CD4-positive, alpha-beta T cell (primary cell): ENCODE data around the gene ACTA1. TPM values are rescaled to one million over a fixed set of nuclear protein-coding genes. Genes with fewer than 3 reads are reported as not detected.
"Not testable (repeated sequence)": the region's sequence is repeated elsewhere in the genome, so short reads cannot be mapped to it uniquely, and the experiment has no call there.

ENCODE experiments used
- ATAC-seq: fragments of 200-7000 bp; cut with Tn5 transposase; one replicate; pipeline ENCODE4 v1.10.0; 2022; ENCODE audit warnings: mild to moderate bottlenecking; ENCODE audit not compliant: poor library complexity
- CTCF ChIA-PET: fragments of 350-600 bp; sonication (Branson Sonifier 250); formaldehyde crosslinking; loops from one replicate; lab custom pipeline; 2021; ENCODE audit warnings: antibody characterized with exemption, inconsistent platforms; lab: Charles Lee
- POLR2A ChIA-PET: fragments of 350-600 bp; sonication (Branson Sonifier 250); formaldehyde crosslinking; loops from one replicate; lab custom pipeline; 2021; ENCODE audit warnings: antibody characterized with exemption, inconsistent platforms; lab: Charles Lee
- DNase-seq, 14 experiments: peaks; one replicate each; pipeline ENCODE4 v3.0.0-alpha.2; 2013 to 2020; ENCODE audit warnings: mixed read lengths in 2 of 14
- H3K27ac ChIP-seq, 2 donors: one replicate each; pipeline versions ENCODE4 v1.5.1 to v1.7.0; 2013; ENCODE audit warnings: low read length in 2 of 2, low read depth in 1 of 2, mild to moderate bottlenecking in 1 of 2
- H3K27me3 ChIP-seq, 2 experiments: 1 replicate in 1 of 2; 2 replicates in 1 of 2; pipeline versions ENCODE4 v1.6.1 to v1.7.0; 2013; ENCODE audit warnings: low read length in 2 of 2, control low read depth in 1 of 2, mild to moderate bottlenecking in 1 of 2, moderate library complexity in 1 of 2; ENCODE audit not compliant: insufficient read depth in 2 of 2, control insufficient read depth in 1 of 2
- H3K36me3 ChIP-seq: one replicate; pipeline ENCODE4 v1.6.1; 2013; ENCODE audit warnings: low read length, control low read depth; ENCODE audit not compliant: insufficient read depth
- H3K4me1 ChIP-seq: one replicate; pipeline ENCODE4 v1.6.1; 2013; ENCODE audit warnings: low read length, control low read depth; ENCODE audit not compliant: insufficient read depth
- H3K4me3 ChIP-seq: one replicate; pipeline ENCODE4 v1.5.1; 2013; ENCODE audit warnings: mild to moderate bottlenecking, low read length, moderate library complexity
- H3K9me3 ChIP-seq, 2 experiments: 1 replicate in 1 of 2; 2 replicates in 1 of 2; pipeline versions ENCODE4 v1.6.1 to v1.7.0; 2013; ENCODE audit warnings: low read length in 2 of 2, mild to moderate bottlenecking in 2 of 2, control low read depth in 1 of 2, moderate library complexity in 1 of 2; ENCODE audit not compliant: control insufficient read depth in 1 of 2, insufficient read depth in 1 of 2
- H3K27ac Mint-ChIP-seq: one replicate; pipeline ENCODE4 v1.8.0; 2020; ENCODE audit warnings: mixed read lengths
- H3K27me3 Mint-ChIP-seq: one replicate; pipeline ENCODE4 v1.8.0; 2021; ENCODE audit warnings: mixed read lengths
- H3K36me3 Mint-ChIP-seq: one replicate; pipeline ENCODE4 v1.8.0; 2021; ENCODE audit warnings: low read depth, mixed read lengths
- H3K4me1 Mint-ChIP-seq: one replicate; pipeline ENCODE4 v1.8.0; 2021; ENCODE audit warnings: low read depth, mixed read lengths
- H3K4me3 Mint-ChIP-seq: one replicate; pipeline ENCODE4 v1.8.0; 2020; ENCODE audit warnings: mild to moderate bottlenecking, mixed read lengths
- H3K9me3 Mint-ChIP-seq: one replicate; pipeline ENCODE4 v1.8.0; 2020; ENCODE audit warnings: mixed read lengths
- intact Hi-C, 2 experiments: fragments of 100-400 bp; cut with DNase I in 1 of 2; cut with micrococcal nuclease in 1 of 2; formaldehyde crosslinking; loops; one replicate each; pipeline versions ENCODE4 v1.15.1 to v1.9.0; 2023 to 2025; cut with DNase I, micrococcal nuclease
- total RNA-seq, 174 experiments: library from RNA in 2 of 174; stranded (reverse) in 2 of 174; gene quantifications; one replicate each; pipeline ENCODE4 v1.2.3 and lab custom pipeline; 2021 to 2026
- TF ChIP-seq, protein P1 (sequence below): fragments of 200-600 bp; IDR thresholded peaks from one replicate; pipeline ENCODE4 v1.8.0; 2022; ENCODE audit warnings: antibody characterized with exemption, mild to moderate bottlenecking

Gene ACTA1
- total RNA-seq, 2 experiments from 2014 or later = not detected

DNA sequence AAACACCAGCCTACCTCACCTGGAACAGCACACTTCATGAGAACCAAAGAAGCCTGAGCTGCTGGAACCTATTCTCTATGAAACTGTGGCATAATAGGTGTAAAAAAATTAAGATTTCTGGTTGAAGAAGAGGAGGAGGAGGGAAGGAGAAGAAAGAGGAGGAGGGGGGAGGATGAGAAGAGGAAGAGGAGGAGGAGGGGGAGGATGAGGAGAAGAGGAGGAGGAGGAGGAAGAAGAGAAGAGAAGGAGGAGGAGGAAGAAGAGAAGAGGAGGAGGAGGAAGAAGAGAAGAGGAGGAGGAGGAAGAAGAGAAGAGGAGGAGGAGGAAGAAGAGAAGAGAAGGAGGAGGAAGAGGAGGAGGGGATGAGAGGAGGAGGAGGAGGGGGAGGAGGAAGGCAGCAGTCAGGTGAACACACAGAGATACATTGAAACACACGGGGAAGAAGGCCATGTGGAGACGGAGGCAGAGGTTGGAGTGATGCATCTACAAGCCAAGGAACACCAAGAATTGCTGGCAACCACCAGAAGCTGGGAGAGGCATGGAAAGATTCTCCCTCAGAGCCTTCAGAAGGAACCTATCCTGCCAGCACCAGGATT lies 8.2 kb downstream of the ACTA1 start:
- H3K4me1 ChIP-seq = peaks cover 4% of the 10 kb centered on the region
- no peak overlapping the region for H3K4me3 Mint-ChIP-seq
- H3K27me3 Mint-ChIP-seq = peaks cover 70% of the 10 kb centered on the region
- intact Hi-C loops = no loop called here
- no peak overlapping the region for H3K27ac Mint-ChIP-seq
- POLR2A ChIA-PET = no interaction called here
- H3K9me3 Mint-ChIP-seq = peaks cover 3% of the 10 kb centered on the region
- no peak for DNase-seq
- H3K4me1 Mint-ChIP-seq = peaks cover 1% of the 10 kb centered on the region
- TF ChIP-seq, protein P1, sequence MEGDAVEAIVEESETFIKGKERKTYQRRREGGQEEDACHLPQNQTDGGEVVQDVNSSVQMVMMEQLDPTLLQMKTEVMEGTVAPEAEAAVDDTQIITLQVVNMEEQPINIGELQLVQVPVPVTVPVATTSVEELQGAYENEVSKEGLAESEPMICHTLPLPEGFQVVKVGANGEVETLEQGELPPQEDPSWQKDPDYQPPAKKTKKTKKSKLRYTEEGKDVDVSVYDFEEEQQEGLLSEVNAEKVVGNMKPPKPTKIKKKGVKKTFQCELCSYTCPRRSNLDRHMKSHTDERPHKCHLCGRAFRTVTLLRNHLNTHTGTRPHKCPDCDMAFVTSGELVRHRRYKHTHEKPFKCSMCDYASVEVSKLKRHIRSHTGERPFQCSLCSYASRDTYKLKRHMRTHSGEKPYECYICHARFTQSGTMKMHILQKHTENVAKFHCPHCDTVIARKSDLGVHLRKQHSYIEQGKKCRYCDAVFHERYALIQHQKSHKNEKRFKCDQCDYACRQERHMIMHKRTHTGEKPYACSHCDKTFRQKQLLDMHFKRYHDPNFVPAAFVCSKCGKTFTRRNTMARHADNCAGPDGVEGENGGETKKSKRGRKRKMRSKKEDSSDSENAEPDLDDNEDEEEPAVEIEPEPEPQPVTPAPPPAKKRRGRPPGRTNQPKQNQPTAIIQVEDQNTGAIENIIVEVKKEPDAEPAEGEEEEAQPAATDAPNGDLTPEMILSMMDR = no peak
- CTCF ChIA-PET = no interaction called here
- no peak overlapping the region for H3K27ac ChIP-seq
- no peak for ATAC-seq
- no peaks in the 10 kb centered on the region for H3K36me3 Mint-ChIP-seq
- peaks cover 3 to 8% of the 10 kb centered on the region in 2 experiments for H3K9me3 ChIP-seq
- H3K4me3 ChIP-seq = no peak overlapping the region
- H3K36me3 ChIP-seq = no peaks in the 10 kb centered on the region
- peaks cover 35 to 52% of the 10 kb centered on the region in 2 experiments for H3K27me3 ChIP-seq

DNA sequence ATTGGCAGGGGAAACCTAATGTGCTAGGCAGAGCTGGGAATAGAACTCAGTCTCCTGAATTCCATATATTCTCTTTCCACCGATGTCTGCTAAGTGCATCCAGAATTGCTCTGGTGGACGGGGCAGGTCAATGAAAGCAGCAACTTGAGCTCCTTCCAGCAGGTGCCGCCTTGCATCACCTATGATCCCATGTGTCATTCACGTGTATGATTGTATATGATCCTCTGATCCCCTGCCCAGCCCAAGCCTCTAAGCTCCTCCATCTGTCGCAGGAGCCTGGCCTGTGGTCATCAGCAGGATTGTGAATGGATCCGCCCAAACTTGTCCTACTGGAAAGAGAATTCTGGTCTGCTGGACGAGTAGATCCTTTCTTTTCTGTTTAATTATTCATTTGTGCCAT lies 13.1 kb downstream of the ACTA1 start:
- ATAC-seq (no peak), DNase-seq (no peak)
- Mint-ChIP-seq H3K4me3 (no peak overlapping the region), H3K27me3 (peaks cover 41% of the 10 kb centered on the region), H3K27ac (no peak overlapping the region), H3K9me3 (peaks cover 3% of the 10 kb centered on the region), H3K4me1 (no peaks in the 10 kb centered on the region), H3K36me3 (no peaks in the 10 kb centered on the region)
- intact Hi-C loops = no loop called here
- H3K4me3 ChIP-seq = no peak overlapping the region
- no peaks in the 10 kb centered on the region for H3K36me3 ChIP-seq
- H3K27ac ChIP-seq = no peak overlapping the region
- POLR2A ChIA-PET = no interaction called here
- TF ChIP-seq, protein P1 = no peak
- H3K27me3 ChIP-seq = peaks cover 4 to 8% of the 10 kb centered on the region in 2 experiments
- CTCF ChIA-PET = no interaction called here
- peaks cover 3% of the 10 kb centered on the region in 2 experiments for H3K9me3 ChIP-seq
- H3K4me1 ChIP-seq = no peaks in the 10 kb centered on the region

GRCh38 chr1:229420224-229420623 lies 13.7 kb downstream of the ACTA1 start:
- intact Hi-C loops = no loop called here
- no peak for DNase-seq
- no peak overlapping the region for H3K27ac ChIP-seq
- H3K4me3 Mint-ChIP-seq = no peak overlapping the region
- no peaks in the 10 kb centered on the region for H3K36me3 ChIP-seq
- peaks cover 3% of the 10 kb centered on the region for H3K9me3 Mint-ChIP-seq
- no peak overlapping the region for H3K4me3 ChIP-seq
- H3K4me1 ChIP-seq = no peaks in the 10 kb centered on the region
- H3K27ac Mint-ChIP-seq = no peak overlapping the region
- H3K9me3 ChIP-seq = peaks cover 3% of the 10 kb centered on the region in 2 experiments
- CTCF ChIA-PET = no interaction called here
- H3K36me3 Mint-ChIP-seq = no peaks in the 10 kb centered on the region
- TF ChIP-seq, protein P1 = no peak
- H3K27me3 Mint-ChIP-seq = peaks cover 36% of the 10 kb centered on the region
- H3K27me3 ChIP-seq = peaks cover 0 to 8% of the 10 kb centered on the region in 2 experiments
- ATAC-seq = no peak
- POLR2A ChIA-PET = no interaction called here
- no peaks in the 10 kb centered on the region for H3K4me1 Mint-ChIP-seq

DNA sequence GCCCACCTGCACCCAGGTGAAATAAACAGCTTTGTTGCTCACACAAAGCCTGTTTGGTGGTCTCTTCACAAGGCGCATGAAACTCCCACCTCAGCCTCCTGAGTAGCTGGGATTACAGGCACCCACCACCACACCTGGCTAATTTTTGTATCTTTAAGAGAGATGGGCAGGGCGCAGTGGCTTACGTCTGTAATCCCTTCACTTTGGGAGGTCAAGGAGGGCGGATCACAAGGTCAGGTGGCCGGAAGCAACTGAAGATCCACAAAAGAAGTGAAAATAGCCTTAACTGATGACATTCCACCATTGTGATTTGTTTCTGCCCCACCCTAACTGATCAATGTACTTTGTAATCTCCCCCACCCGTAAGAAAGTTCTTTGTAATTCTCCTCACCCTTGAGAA lies 15.3 kb downstream of the ACTA1 start:
- H3K27me3 Mint-ChIP-seq = peaks cover 28% of the 10 kb centered on the region
- H3K4me1 Mint-ChIP-seq, H3K27me3 ChIP-seq, H3K4me1 ChIP-seq, H3K9me3 ChIP-seq, ATAC-seq, DNase-seq, H3K36me3 ChIP-seq, H3K27ac Mint-ChIP-seq, intact Hi-C loops, CTCF ChIA-PET, H3K4me3 ChIP-seq, H3K27ac ChIP-seq, H3K36me3 Mint-ChIP-seq, POLR2A ChIA-PET, H3K9me3 Mint-ChIP-seq, H3K4me3 Mint-ChIP-seq: not testable (repeated sequence)

GRCh38 chr1:229412810-229413209 lies 21.1 kb downstream of the ACTA1 start:
- H3K4me1 Mint-ChIP-seq, H3K27ac ChIP-seq, H3K36me3 Mint-ChIP-seq, POLR2A ChIA-PET, H3K4me3 Mint-ChIP-seq, H3K27ac Mint-ChIP-seq, H3K4me3 ChIP-seq, H3K9me3 ChIP-seq, CTCF ChIA-PET, H3K9me3 Mint-ChIP-seq, intact Hi-C loops, DNase-seq, H3K36me3 ChIP-seq, ATAC-seq: not testable (repeated sequence)
- H3K27me3 Mint-ChIP-seq = peaks cover 51% of the 10 kb centered on the region
- Histone ChIP-seq H3K27me3 (peaks cover 28 to 31% of the 10 kb centered on the region in 2 experiments), H3K4me1 (peaks cover 10% of the 10 kb centered on the region)
